HFFc6 (cell line): ENCODE data around the gene MLYCD. TPM values are rescaled to one million over a fixed set of nuclear protein-coding genes. Genes with fewer than 3 reads are reported as not detected.

ENCODE experiments used
- DNase-seq: peaks from one replicate; pipeline ENCODE4 v3.0.0-alpha.2; 2018
- H3K27ac Mint-ChIP-seq: 2 replicates; pipeline ENCODE4 v1.8.0; 2020; ENCODE audit warnings: mild to moderate bottlenecking, mixed read lengths
- H3K27me3 Mint-ChIP-seq: 2 replicates; pipeline ENCODE4 v1.8.0; 2021; ENCODE audit warnings: mild to moderate bottlenecking, moderate library complexity, mixed read lengths; ENCODE audit not compliant: insufficient read depth
- H3K36me3 Mint-ChIP-seq: 2 replicates; pipeline ENCODE4 v1.8.0; 2021; ENCODE audit warnings: low read depth, mixed read lengths
- H3K4me1 Mint-ChIP-seq: 2 replicates; pipeline ENCODE4 v1.8.0; 2020; ENCODE audit warnings: low read depth, mixed read lengths
- H3K4me3 Mint-ChIP-seq: 2 replicates; pipeline ENCODE4 v1.8.0; 2020; ENCODE audit warnings: mild to moderate bottlenecking, moderate library complexity, mixed read lengths
- H3K9me3 Mint-ChIP-seq: 2 replicates; pipeline ENCODE4 v1.8.0; 2020; ENCODE audit warnings: mild to moderate bottlenecking, mixed read lengths
- total RNA-seq, 6 experiments: library from RNA; stranded (reverse); fragmentation: NEBNext Ultra II Directional; extraction: Animal tissue kit (Norgen Biotek cat#: 25700); gene quantifications; 2 replicates in 1 of 6; 3 replicates in 5 of 6; pipeline ENCODE4 v1.2.3, GENCODE V29; 2021
- TF ChIP-seq, protein P1 (sequence below): fragments of 200-600 bp; sonication (generic); IDR thresholded peaks from 2 replicates; pipeline ENCODE4 v1.5.0; 2021; ENCODE audit warnings: antibody characterized with exemption, mild to moderate bottlenecking

The MLYCD gene
- total RNA-seq, 6 experiments from 2014 or later, result 1.4 to 2.5 (median 1.9) TPM

DNA sequence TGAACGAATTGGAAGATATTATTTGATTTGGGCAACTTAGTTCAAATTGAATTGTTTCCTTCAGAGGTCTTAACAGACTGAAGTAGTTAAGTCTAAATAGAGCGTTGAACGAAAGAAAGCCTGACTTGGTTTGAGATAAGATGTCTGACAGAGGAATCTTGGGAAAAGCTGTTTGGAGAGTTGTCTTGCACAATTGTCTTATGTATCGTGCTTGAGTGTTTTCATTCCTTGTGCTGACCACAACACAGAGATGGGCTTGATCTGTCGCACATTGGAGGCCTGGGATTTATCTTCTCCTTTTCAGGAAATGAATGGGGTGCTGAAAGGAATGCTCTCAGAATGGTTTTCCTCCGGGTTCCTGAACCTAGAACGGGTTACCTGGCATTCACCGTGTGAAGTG lies 7.8 kb downstream of the MLYCD start:
- no peaks in the 10 kb centered on the region for H3K27me3 Mint-ChIP-seq
- DNase-seq, result no peak
- TF ChIP-seq, protein P1, sequence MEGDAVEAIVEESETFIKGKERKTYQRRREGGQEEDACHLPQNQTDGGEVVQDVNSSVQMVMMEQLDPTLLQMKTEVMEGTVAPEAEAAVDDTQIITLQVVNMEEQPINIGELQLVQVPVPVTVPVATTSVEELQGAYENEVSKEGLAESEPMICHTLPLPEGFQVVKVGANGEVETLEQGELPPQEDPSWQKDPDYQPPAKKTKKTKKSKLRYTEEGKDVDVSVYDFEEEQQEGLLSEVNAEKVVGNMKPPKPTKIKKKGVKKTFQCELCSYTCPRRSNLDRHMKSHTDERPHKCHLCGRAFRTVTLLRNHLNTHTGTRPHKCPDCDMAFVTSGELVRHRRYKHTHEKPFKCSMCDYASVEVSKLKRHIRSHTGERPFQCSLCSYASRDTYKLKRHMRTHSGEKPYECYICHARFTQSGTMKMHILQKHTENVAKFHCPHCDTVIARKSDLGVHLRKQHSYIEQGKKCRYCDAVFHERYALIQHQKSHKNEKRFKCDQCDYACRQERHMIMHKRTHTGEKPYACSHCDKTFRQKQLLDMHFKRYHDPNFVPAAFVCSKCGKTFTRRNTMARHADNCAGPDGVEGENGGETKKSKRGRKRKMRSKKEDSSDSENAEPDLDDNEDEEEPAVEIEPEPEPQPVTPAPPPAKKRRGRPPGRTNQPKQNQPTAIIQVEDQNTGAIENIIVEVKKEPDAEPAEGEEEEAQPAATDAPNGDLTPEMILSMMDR, result no peak
- H3K4me1 Mint-ChIP-seq, result peaks cover under 1% of the 10 kb centered on the region; the same call in 1 of the 2 replicates
- H3K4me3 Mint-ChIP-seq, result no peak overlapping the region
- H3K9me3 Mint-ChIP-seq, result no peaks in the 10 kb centered on the region
- H3K36me3 Mint-ChIP-seq, result no peaks in the 10 kb centered on the region; the same call in 1 of the 2 replicates
- no peak overlapping the region for H3K27ac Mint-ChIP-seq

DNA sequence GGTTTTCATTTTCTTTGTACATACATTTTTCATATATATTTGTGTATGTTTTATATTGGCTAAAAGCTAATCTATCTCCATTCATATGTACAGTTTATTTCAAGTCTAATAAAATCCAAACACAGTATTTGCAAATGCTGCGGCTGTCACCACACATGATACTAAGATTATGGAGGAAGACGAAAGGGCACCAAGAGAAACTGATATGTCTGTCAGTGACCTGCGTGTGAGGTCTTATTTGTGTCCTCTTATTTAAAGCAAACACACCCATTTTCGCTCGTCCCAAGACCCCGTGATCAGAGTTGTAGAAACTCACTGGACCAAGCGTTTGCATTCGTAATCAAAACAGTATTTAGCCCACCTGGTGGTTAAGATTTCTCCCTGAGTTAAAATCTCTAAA lies 8.2 kb downstream of the MLYCD start:
- H3K9me3 Mint-ChIP-seq, result no peaks in the 10 kb centered on the region
- H3K4me3 Mint-ChIP-seq, result no peak overlapping the region
- H3K27me3 Mint-ChIP-seq, result no peaks in the 10 kb centered on the region
- H3K36me3 Mint-ChIP-seq, result peaks cover 4% of the 10 kb centered on the region; the same call in 1 of the 2 replicates
- no peak for DNase-seq
- H3K27ac Mint-ChIP-seq, result no peak overlapping the region
- TF ChIP-seq, protein P1, result no peak
- no peaks in the 10 kb centered on the region for H3K4me1 Mint-ChIP-seq

DNA sequence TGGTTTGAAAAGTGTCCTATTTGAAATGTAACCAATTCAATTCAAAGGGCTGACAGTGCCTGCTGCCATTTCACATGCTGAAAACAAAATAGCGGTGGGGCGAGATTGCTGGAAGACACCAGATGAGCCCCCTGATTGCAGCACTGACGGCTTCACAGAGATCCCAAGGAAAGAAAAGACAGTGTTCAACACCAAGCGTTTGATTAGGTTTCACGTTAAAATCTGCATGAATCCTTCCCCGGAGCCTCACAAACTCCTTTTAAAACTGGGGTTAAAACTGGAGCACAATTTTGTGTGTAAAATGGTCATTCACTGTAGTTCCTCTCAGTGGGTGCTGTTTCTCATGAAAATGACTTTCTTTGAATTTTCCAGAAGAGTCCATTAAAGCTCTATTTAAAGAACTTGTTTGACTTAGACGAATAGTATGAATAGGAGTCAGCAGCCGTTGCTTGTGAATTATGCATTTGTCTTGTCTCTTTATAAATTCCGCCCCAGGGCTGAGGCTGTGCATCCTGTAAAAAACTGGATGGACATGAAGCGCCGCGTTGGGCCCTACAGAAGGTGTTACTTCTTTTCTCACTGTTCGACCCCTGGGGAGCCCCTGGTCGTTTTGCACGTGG lies 8.8 kb downstream of the MLYCD start:
- peaks cover 5% of the 10 kb centered on the region; the same call in 1 of the 2 replicates for H3K36me3 Mint-ChIP-seq
- H3K4me1 Mint-ChIP-seq, result no peaks in the 10 kb centered on the region
- no peak overlapping the region for H3K4me3 Mint-ChIP-seq
- no peak overlapping the region for H3K27ac Mint-ChIP-seq
- DNase-seq, result no peak
- H3K27me3 Mint-ChIP-seq, result no peaks in the 10 kb centered on the region
- H3K9me3 Mint-ChIP-seq, result no peaks in the 10 kb centered on the region
- TF ChIP-seq, protein P1, result no peak

DNA sequence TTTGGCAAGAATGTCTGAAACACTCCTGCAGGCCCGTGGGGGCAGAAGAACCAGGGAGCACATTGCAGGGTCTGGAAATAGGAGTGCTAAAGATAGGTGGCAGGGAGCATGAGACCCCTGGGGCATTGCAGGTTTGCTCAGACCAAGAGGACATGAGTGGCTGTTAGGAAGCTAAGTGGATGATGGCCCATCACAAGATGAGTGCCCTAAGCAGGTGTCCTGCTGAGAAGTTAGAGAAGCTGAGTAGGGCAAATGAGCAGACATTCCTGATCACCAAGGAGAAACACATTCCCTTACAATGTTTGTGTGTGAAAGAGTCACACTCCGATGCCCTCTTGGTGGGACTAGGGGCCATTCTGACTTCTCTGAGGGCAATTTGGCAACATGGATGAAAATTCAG lies 9.9 kb downstream of the MLYCD start:
- Mint-ChIP-seq H3K27me3 (no peaks in the 10 kb centered on the region), H3K4me3 (no peak overlapping the region), H3K4me1 (no peaks in the 10 kb centered on the region), H3K27ac (no peak overlapping the region), H3K36me3 (peaks cover 5% of the 10 kb centered on the region; the same call in 1 of the 2 replicates), H3K9me3 (no peaks in the 10 kb centered on the region)
- DNase-seq, result no peak
- TF ChIP-seq, protein P1, result no peak

DNA sequence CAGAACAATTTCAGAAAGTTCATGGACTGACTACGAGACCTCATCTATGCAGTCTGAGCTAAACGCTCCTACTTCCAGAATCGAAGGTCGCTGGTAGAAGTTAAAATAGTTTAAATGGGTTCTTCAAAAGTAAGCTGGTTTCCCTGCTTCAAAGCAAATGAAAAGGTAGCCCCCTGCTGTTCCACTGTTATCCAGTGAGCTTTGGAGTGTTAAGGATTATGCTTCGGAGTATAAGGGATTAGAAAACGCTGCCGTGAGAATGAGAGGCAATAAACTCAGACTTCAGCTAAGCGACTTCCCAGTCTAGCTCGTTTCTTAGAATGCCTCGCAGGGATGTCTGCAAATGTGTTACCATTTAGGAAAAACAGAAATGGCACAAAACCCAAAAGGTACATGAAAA lies 12.4 kb downstream of the MLYCD start:
- no peak for DNase-seq
- Mint-ChIP-seq H3K27me3 (no peaks in the 10 kb centered on the region), H3K4me1 (no peaks in the 10 kb centered on the region), H3K36me3 (peaks cover 10% of the 10 kb centered on the region), H3K27ac (no peak overlapping the region), H3K9me3 (no peaks in the 10 kb centered on the region; the same call in 1 of the 2 replicates), H3K4me3 (no peak overlapping the region)
- TF ChIP-seq, protein P1, result no peak
